Right ventricle myocardium superior (tissue), 1 donor: ENCODE data around the gene EEF1G. TPM values are rescaled to one million over a fixed set of nuclear protein-coding genes. Genes with fewer than 3 reads are reported as not detected.

Experiments
- ATAC-seq: fragments of 200-7000 bp; cut with Tn5 transposase; one replicate; pipeline ENCODE4 v1.9.1; 2020; ENCODE audit warnings: mild to moderate bottlenecking; ENCODE audit not compliant: poor library complexity
- DNase-seq: peaks from one replicate; pipeline ENCODE4 v3.0.0-alpha.2; 2020
- intact Hi-C: fragments of 100-400 bp; cut with DNase I; formaldehyde crosslinking; loops from one replicate; pipeline ENCODE4 v1.11.2; 2022
- total RNA-seq: library from RNA; stranded (reverse); fragmentation: NEBNext Ultra II Directional; extraction: Animal tissue kit (Norgen Biotek cat#: 25700); gene quantifications from one replicate; pipeline ENCODE4 v1.2.1, GENCODE V29; 2021
- donor health status: DM: no; HTN: yes; CAD: no; lungs with severe emphysema.

The EEF1G gene
- total RNA-seq, 1 donor from 2014 or later, result 794 TPM

DNA sequence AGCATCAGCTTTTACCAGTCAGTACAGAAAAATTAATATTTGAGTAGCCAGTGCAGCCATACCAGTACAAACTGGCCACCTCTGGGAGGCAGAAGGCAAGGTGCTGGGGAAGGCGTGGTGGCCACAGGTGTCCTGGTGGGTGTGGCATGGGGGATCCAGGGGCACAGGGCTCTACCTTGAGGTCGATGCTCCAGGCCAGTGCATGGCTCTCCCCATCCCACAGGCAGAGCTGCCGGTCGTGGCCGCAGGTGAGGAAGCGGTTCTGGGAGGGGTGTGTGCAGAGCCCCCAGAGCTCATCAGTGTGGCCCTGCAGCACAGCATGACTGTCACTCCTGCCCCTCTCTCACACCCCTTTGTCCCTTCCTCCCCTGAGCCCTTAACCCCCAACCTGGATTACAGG is 31.8 kb upstream of the EEF1G start:
- no peak for DNase-seq
- no peak for ATAC-seq
- intact Hi-C loops, result no loop called here

DNA sequence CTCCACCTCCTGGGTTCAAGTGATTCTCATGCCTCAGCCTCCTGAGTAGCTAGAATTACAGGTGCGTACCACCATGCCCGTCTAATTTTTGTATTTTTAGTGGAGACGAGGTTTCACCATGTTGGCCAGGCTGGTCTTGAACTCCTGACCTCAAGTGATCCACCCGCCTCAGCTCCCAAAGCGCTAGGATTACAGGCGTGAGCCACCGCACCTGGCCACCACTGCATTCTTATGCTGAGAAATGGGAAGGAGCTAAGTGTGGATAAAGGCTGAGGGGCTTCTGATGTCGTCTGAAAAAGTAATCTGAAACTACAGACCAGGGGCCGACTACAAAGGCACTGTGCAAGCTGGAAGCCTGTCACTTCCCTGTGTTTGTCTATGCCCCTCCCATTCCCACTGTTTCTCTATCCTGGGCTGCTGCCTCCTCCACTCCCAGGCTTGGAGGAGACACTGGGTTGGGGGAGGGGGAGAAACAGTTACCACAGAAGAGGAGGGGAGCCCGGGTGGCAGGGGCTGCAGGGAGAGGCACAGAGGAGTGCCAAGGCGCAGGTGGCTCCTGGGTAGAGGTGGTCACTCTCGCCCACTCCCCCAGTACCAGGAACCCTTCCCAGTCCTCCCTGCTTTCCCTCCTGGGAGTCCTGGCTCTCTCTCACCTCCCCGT is 30.9 kb upstream of the EEF1G start:
- intact Hi-C loops, result no loop called here
- no peak for ATAC-seq
- peak; percentile 28 for DNase-seq

DNA sequence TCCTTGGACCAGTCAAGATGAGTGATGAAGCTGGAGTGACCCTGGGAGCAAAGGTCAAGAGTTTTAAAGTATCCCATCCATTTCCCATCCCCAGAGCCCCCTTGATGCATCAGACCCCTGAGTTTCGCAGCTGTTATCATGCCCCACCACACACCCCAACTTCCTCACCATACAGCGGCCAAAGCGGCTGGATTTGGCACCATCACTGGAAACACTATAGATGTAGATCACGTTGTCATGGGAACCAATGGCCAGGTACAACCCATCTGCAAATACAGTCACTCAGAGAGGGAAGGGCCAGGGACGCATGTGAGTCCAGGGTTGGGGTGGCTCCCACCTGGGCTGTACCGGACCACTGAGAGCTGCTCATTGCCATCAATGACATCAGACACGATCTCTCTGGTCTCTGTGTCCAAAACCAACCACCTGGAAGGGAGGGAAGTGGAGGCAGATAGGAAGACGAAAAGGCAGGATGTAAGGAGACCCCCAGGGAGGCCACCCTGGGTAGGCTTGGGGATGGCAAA is 30.1 kb upstream of the EEF1G start:
- DNase-seq (peak; percentile 20), ATAC-seq (no peak)
- intact Hi-C loops, result no loop called here

DNA sequence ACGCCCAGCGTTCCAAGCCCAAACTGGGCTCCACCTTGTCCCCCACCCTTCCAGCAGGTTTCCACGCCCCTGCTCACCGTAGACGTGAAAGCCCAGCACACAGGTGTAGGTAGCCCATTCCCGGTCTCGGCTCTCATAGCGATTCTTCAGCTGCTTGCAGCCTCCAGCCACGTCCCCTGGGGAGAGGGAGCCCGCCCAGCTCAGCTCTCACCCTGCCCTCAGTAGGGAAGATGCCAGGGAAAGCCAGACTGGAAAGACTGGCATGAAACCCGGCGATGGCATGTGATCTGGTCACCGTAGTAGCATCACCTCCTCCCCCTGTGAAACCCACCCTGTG is 29.3 kb upstream of the EEF1G start:
- intact Hi-C loops, result no loop called here
- ATAC-seq, result no peak
- DNase-seq, result peak; percentile 54

DNA sequence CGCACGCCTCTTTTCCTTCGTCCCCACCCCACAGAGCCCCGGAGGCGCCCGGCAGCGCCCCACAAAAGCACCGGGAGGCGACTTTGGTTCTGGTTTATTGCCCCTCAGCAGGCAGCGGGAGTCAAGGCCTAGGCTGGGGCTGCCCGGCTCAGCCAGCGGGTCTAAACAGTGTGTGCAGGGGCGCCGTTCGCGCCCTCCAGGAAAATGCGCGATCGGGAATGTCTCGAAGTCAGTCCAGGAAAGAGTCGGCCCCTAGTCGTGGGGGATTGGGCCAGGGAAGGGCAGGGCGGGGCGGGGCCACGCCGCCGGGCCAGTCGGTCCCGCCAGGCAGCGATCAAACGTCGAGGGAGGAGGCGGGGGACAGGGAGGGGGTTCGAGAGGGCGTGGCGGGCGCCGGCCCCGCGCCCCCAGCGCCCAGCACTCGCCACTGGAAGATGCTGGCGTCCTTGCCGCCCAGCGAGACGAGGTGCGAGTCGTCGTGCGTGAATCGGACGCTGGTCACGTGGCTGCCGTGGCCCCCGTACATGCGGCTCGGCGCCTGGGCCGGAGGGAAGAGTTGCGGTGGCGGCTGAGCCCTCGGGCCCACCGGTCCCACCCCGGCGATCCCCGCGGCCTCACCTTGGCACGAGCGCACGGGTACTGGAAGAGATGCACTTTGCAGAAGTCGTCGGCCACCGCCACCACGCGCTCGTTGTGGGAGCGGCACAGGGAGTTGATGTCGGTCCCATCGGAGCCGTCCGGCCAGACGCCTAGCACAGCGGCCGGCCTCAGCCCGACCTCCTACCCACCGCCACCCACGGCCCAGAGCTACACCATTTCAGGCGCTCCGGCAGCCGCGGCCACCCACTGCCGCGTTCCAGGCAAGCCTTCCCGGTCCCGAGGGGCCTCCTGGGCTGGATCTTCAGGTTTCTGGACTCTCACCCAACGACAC is 28.7 kb upstream of the EEF1G start:
- DNase-seq (peak; percentile 78), ATAC-seq (peak; percentile 67)
- intact Hi-C loops, result no loop called here

DNA sequence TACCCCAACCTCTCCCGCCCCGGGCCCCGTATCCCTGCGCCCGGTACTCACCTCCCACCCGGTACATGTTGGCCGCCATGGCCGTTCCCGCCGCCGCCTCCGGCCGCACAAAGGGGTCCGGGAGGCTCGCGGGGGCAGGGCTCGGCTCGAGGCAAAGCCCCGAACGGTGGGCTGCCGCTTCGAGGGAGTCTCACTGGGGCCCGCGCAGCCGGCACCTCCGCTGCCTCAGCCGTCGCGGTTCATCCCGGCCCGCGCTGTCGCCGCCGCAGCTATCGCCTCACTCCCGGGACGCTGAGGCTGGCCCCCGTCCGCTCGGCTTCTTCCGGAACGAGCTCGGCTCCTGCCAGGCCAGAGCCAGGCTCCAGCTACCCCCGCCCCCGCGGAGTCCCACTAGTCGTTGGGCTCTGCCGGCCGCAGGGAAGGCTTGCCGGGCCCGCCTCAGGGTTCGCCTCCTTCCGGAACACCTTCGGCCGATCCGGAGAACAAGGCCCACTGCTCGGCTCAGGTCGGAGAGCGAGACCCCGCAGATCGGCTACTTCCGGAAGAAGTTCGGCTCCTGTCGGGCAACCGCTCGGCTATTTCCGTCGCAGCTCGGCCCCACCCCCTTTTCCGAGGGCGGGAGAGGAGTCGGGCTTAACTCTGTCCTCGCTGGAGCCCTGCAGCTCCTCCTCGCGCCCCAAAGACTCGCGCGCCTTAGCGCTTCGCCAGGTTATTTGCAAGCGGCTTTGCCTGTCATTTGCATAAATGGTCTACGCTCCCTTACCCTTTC is 27.9 kb upstream of the EEF1G start, which contains the start of gene MTA2:
Gene MTA2, minus strand, starts transcription at position 494 of the 769 bp plus-strand sequence. Its CDS starts 415 bp downstream, at position 79.
- intact Hi-C loops, result no loop called here

DNA sequence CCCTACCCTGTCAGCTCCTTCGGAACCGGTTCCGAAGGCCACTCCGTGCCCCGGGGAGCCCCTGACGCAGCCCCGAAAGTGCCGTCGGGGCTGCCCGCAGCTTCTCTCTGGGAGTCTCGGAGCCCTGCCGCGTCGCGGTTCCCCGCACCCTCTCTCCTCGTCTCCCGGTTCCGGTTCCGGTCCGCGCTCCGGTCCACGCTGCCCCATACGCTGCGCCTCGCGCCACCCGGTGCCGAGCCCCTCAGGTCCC is 27.4 kb upstream of the EEF1G start:
- DNase-seq (peak; percentile 76), ATAC-seq (peak; percentile 42)

More for the DNA sequence above, 27.9 kb upstream of the EEF1G start, which contains the start of gene MTA2:
- DNase-seq (peak; percentile 97), ATAC-seq (peak; percentile 94)

DNA sequence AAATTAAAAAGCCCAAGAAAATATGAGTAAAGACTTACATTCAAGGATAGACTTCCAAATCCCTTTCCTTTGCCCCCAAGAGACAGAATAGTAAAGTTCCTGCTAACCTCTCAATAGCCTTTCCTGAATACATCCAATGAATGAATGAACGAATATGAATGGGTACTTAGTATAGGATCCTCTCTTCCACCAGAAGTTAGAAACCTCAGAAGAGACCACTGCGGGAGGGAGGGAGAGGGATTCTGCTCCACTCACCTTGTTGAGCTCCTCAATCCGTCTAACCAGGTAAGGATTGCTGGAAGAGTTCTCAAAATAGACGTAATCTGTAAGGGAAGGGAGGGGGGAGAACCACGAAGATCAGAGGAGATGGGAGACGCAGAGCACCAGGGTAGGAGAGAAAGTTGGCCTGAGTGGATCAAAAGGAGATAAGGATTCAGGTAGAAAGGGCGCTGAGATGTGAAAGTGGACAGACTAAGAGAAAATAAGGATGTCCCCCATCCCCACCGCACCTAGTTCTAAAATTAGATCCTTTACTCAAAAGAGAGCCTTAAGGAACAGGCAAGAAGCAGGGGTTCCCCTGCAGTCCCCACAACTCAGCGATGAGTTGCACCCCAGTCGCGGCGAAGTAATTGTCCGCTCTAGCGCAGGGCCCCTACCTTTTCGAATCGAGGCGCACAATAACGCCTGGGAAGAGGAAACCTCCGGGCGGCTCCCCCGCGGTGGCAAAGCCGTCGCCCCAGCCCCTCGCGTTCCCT is 26.9 kb upstream of the EEF1G start:
- ATAC-seq (no peak), DNase-seq (no peak)
- intact Hi-C loops, result no loop called here

More for the DNA sequence above, 27.4 kb upstream of the EEF1G start:
- intact Hi-C loops, result no loop called here

DNA sequence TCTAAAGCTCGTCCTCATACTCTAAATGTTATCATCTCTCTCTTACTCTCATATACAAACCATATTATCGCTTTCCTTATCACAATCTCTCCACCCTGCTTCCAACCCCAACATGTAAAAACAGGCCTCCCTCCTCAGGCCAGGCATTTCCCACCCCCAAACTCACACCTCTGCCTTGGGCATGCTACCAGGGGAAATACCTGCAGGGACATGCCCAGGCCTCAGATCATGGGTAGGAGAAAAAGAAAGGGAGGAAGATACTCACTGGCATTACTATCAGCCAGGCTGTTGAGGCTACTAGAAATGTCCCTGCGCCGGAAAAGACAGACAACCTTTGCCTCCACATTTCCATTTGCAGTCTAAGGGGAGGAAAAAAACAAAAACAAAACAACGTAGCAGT is 26.2 kb upstream of the EEF1G start:
- intact Hi-C loops, result no loop called here
- no peak for ATAC-seq
- no peak for DNase-seq

DNA sequence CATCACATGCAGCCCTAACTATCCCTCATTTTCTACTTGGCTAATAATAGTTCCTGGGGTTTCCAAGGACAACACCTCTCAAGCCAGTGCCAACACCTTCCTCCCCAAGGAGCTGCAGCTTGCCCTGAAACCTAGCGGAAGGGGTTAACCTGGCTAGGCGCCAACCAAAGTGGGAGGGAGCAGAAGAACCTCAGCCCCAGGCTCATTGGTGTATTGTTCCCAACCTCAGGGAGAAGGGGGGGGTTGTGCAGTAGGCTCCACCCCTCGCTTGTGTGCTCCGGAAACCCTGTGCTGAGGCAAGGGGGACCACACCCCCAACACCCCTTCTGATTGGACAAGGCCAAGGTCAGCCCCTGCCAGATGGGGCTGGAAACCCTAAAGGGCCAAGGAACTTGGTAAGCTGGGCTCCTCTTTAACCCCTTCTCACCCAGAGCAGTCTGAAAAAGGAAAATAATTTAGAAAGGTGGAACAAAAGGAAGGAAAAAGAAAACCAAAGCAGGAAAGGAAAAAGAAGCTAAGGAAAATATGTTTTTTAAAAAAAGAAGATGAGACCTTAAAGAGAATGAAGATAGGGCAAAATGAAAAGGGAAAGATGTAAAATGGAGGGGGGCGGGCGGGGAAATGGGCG is 25.5 kb upstream of the EEF1G start:
- intact Hi-C loops, result no loop called here
- ATAC-seq (peak; percentile 45), DNase-seq (peak; percentile 95)

DNA sequence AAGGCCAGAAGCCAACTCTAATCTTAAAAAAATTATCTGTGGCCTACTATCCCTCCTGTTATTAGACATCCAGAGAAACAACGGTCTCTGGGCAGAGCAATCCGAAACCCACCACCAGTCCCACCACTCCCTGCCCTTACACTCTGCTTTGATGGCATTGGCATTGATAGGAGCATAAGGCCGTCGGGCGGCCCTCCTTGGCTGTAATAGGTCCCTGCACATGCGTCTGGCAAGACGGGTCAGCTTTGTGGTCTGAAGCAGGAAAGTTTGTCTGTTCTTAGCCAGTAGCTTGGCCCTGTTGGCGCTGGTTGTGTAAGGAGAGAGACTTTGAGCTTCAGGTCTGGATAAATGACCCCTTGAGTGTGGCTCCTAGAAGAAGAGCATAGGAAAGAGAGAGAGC is 21.4 kb upstream of the EEF1G start:
- ATAC-seq (no peak), DNase-seq (no peak)
- intact Hi-C loops, result no loop called here

DNA sequence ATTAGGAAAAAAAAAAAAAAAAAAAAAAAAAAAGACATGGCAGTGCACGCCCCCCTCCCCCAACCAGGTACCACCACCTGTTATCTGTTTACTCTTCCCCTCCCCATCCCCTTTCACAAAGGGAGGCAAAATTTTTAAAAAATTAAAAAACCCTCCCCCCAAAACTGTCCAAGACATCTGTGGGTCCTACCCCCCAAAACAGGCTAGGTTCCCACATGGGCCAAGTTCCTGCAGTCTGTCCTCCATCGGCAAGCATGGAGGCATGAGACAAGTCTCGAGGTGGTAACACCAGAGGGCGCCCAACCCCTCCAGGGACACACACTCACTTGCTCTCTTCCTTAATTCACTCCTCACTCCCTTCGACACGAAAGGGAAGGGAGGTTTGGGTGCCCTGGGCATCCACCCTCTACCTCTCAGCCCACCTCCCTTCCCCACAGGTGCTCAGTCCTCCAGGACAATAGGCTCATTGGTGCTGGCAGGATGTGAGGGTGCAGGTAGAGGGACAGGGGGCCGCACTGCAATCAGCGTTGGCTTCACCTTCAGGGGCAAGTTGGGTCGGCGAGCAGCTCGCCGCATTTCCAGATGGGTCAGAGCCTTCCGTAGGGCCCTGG is 19.8 kb upstream of the EEF1G start:
- intact Hi-C loops, result no loop called here
- DNase-seq (peak; percentile 88), ATAC-seq (peak; percentile 9)

DNA sequence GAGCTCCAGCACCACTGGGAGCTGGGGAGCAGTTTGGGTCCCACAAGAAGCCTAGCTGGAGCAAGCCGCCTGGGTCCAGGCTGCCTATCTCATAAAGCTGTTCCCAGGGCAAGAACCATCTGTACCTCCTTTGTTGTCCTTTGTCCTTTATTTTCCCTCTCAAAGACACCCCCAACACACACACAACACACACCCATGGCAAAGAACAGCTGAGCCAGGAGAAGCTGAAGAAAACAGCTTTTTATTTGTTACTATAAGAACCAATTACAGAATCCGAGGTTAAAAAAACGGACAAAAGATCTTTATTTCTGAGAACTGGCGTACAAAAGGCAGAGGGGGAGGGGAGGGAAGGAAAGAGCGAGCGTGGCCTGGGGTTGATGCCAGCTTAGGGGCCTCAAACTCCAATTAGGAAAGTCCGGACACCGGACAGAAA is 19.3 kb upstream of the EEF1G start:
- no peak for DNase-seq
- ATAC-seq, result no peak
- intact Hi-C loops, result no loop called here

DNA sequence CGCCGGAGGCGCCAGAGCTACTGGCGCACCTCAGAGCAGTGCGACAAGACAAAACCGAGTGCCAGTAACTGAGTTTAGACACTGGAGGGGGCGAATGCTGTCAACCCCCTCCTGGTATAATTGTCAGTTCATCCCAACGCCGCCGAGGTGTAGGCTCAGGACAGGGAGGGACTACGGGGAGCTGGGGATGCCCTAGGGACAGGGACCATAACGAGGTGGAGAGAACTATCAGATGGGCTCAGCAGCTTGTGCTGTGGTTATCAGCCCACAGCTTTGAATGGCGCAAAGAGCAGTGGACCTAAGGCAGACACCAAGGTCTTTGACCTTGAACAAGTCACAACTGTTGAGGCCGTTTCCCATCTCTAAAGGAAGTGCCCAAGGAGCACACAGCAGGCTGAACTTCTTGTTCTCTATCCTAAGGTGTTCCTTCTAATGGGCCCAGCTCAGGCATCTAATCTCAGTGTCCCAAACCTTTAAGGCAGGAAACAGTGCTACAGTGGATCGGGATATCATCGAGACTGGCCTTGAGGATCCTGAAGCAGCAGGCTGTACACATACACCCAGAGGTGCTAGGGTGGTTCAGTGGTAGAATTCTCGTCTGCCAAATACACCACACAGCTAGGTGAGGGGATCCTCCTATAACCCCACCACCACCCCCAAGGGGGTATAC is 18.6 kb upstream of the EEF1G start:
- intact Hi-C loops, result no loop called here
- ATAC-seq, result peak; percentile 16

DNA sequence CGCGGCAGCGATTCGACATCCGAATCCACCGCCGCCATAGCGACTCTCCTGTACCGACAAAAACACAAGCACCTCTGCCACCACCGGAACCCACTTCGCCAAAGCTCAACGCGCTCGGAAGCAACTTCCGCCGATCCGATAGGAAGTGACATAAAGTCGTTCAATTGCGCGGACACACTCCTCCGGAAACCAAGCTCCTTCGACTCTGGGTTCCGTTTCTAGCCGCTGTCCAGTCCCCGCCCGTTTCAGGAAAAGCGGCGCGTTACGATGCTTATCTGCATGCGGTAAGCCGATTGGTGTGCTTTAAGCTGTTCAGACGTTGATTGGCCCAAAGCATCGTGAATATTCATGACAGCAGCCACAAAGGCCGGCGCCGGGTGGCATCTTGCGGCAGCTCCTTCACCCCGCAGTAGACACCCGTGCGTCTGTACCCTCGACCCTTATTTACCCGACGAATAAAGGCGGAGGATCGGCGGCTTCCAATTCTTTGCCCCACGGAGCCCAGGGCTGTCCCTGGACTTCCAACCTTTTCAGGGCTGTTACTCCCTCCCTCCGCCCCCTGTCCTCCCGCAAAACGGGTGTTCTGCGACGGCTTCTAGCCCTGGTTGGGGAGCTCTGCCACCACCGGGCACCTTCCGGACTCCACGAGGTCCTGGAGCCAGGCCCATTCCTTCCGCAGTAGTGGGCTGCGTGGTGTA is 17.9 kb upstream of the EEF1G start, which contains the start of gene TUT1:
Gene TUT1, minus strand, starts transcription at position 76 of the 698 bp plus-strand sequence. Its CDS starts 38 bp downstream, at position 38.
- DNase-seq (peak; percentile 97), ATAC-seq (peak; percentile 96)
- intact Hi-C loops, result no loop called here

More for the DNA sequence above, 18.6 kb upstream of the EEF1G start:
- DNase-seq, result no peak

DNA sequence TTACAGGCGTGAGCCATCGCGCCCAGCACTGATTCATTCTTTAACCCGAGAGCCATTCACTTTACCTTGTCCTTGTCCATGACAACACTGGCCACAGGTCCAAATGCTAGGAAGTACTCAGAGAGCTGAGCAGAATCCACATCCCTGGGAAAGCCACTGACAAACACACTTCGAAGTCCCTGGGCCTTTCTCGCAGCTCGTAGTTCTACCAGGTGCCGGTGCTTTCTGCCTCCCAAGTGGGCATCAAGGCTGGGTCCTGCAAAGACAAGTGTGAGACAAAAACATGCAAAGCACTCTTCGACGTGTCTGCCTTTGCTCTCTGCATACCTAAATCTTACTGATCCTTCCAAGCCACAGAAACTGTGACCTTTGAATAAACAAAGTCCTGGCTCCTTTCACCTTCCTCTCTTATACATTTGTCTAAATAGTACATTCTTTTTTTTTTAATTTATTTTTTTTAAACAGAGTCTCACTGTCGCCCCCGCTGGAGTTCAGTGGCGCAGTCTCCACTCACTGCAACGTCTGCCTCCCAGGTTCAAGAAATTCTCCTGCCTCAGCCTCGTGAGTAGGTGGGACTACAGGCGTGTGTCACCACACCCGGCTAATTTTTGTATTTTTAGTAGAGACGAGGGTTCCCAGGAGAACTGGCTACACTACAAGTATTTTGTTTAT is 15.4 kb upstream of the EEF1G start:
- intact Hi-C loops, result no loop called here
- DNase-seq (peak; percentile 20), ATAC-seq (no peak)
